ENCODE measurements around the gene TBC1D9.
A peak's percentile ranks its signal among the peaks of the same experiment; 100 is the strongest.
"Not testable (repeated sequence)": the region's sequence is repeated elsewhere in the genome, so short reads cannot be mapped to it uniquely, and the experiment has no call there.

The TBC1D9 gene

GRCh38 chr4:140756319-140757231 lies at the start of gene TBC1D9:
Gene TBC1D9 (minus strand): TSS chr4:140756385. CDS start chr4:140756045, 340 bp downstream.
- FAIRE-seq = peak; percentile 88
- DNase-seq (ENCODE audit: insufficient read length, low spot score) = peak; percentile 74

- FAIRE-seq (no peak), DNase-seq (ENCODE audit: insufficient read length, low spot score) (no peak)
Measured at GRCh38 chr4:140805293-140805692, 49.1 kb upstream of the TBC1D9 start.

GRCh38 chr4:140802591-140802990 lies 46.4 kb upstream of the TBC1D9 start:
- DNase-seq (ENCODE audit: insufficient read length, low spot score) (no peak), FAIRE-seq (no peak)

GRCh38 chr4:140800666-140801065 lies 44.5 kb upstream of the TBC1D9 start:
- DNase-seq (ENCODE audit: insufficient read length, low spot score) = no peak
- FAIRE-seq = no peak

- no peak for FAIRE-seq
- no peak for DNase-seq (ENCODE audit: insufficient read length, low spot score)
Measured at GRCh38 chr4:140799686-140800225, 43.6 kb upstream of the TBC1D9 start.

- no peak for FAIRE-seq
Measured at GRCh38 chr4:140793291-140793690, 37.1 kb upstream of the TBC1D9 start.

GRCh38 chr4:140790765-140791164 lies 34.6 kb upstream of the TBC1D9 start:
- FAIRE-seq (no peak), DNase-seq (ENCODE audit: insufficient read length, low spot score) (no peak)

More at GRCh38 chr4:140793291-140793690, 37.1 kb upstream of the TBC1D9 start:
- DNase-seq (ENCODE audit: insufficient read length, low spot score) = no peak

- DNase-seq (ENCODE audit: insufficient read length, low spot score) (no peak), FAIRE-seq (peak; percentile 28)
Measured at GRCh38 chr4:140790171-140790570, 34.0 kb upstream of the TBC1D9 start.

GRCh38 chr4:140789759-140790158 lies 33.6 kb upstream of the TBC1D9 start:
- DNase-seq (ENCODE audit: insufficient read length, low spot score) (no peak), FAIRE-seq (peak; percentile 55)

GRCh38 chr4:140782787-140783186 lies 26.6 kb upstream of the TBC1D9 start:
- not testable (repeated sequence) for DNase-seq (ENCODE audit: insufficient read length, low spot score); FAIRE-seq

GRCh38 chr4:140781596-140781995 lies 25.4 kb upstream of the TBC1D9 start:
- no peak for FAIRE-seq

GRCh38 chr4:140777894-140778293 lies 21.7 kb upstream of the TBC1D9 start:
- FAIRE-seq = no peak

More at GRCh38 chr4:140781596-140781995, 25.4 kb upstream of the TBC1D9 start:
- DNase-seq (ENCODE audit: insufficient read length, low spot score) = no peak

GRCh38 chr4:140777386-140777785 lies 21.2 kb upstream of the TBC1D9 start:
- FAIRE-seq (no peak), DNase-seq (ENCODE audit: insufficient read length, low spot score) (no peak)

More at GRCh38 chr4:140777894-140778293, 21.7 kb upstream of the TBC1D9 start:
- DNase-seq (ENCODE audit: insufficient read length, low spot score) = no peak

- no peak for DNase-seq (ENCODE audit: insufficient read length, low spot score)
- FAIRE-seq = no peak
Measured at GRCh38 chr4:140776556-140776955, 20.4 kb upstream of the TBC1D9 start.

GRCh38 chr4:140774956-140775355 lies 18.8 kb upstream of the TBC1D9 start:
- no peak for DNase-seq (ENCODE audit: insufficient read length, low spot score)
- no peak for FAIRE-seq

GRCh38 chr4:140774510-140774909 lies 18.3 kb upstream of the TBC1D9 start:
- no peak for FAIRE-seq
- DNase-seq (ENCODE audit: insufficient read length, low spot score) = no peak

GRCh38 chr4:140769209-140769608 lies 13.0 kb upstream of the TBC1D9 start:
- no peak for DNase-seq (ENCODE audit: insufficient read length, low spot score)
- no peak for FAIRE-seq

GRCh38 chr4:140764785-140765392 lies 8.7 kb upstream of the TBC1D9 start:
- no peak for DNase-seq (ENCODE audit: insufficient read length, low spot score)
- FAIRE-seq = no peak

GRCh38 chr4:140762202-140762601 lies 6.0 kb upstream of the TBC1D9 start:
- DNase-seq (ENCODE audit: insufficient read length, low spot score) = no peak
- no peak for FAIRE-seq

GRCh38 chr4:140757232-140757630 lies 1.0 kb upstream of the TBC1D9 start:
- FAIRE-seq (no peak), DNase-seq (ENCODE audit: insufficient read length, low spot score) (peak; percentile 29)

GRCh38 chr4:140755774-140756318 lies 339 bp downstream of the TBC1D9 start:
- peak; percentile 55 for FAIRE-seq
- DNase-seq (ENCODE audit: insufficient read length, low spot score) = peak; percentile 31
